DMS 273 treated with DMSO at 0.1 percent for 48 hours (cell line): ENCODE measurements around the gene NPFFR1.
"Not testable (repeated sequence)": the region's sequence is repeated elsewhere in the genome, so short reads cannot be mapped to it uniquely, and the experiment has no call there.

ENCODE experiments used
- DNase-seq: peaks from one replicate; lab custom pipeline; 2025; lab: John Stamatoyannopoulos, UW

The NPFFR1 gene

GRCh38 chr10:70255329-70256299 lies 28.2 kb downstream of the NPFFR1 start:
- no peak for DNase-seq

GRCh38 chr10:70254778-70255328 lies 29.0 kb downstream of the NPFFR1 start:
- DNase-seq, result no peak

GRCh38 chr10:70253878-70254765 lies 29.7 kb downstream of the NPFFR1 start:
- DNase-seq, result no peak

GRCh38 chr10:70250961-70251680 lies 32.7 kb downstream of the NPFFR1 start:
- no peak for DNase-seq

GRCh38 chr10:70247360-70247759 lies 36.4 kb downstream of the NPFFR1 start:
- no peak for DNase-seq

GRCh38 chr10:70241081-70241480 lies 42.7 kb downstream of the NPFFR1 start:
- no peak for DNase-seq

- not testable (repeated sequence) for DNase-seq
Measured at GRCh38 chr10:70239986-70240385, 43.8 kb downstream of the NPFFR1 start.

- DNase-seq, result not testable (repeated sequence)
Measured at GRCh38 chr10:70239077-70239976, 44.5 kb downstream of the NPFFR1 start.

- DNase-seq, result not testable (repeated sequence)
Measured at GRCh38 chr10:70237958-70238536, 45.8 kb downstream of the NPFFR1 start.

GRCh38 chr10:70234668-70235447 lies 48.9 kb downstream of the NPFFR1 start:
- DNase-seq, result no peak

GRCh38 chr10:70233939-70234300 lies 49.9 kb downstream of the NPFFR1 start:
- no peak for DNase-seq

- peak; percentile 87 for DNase-seq
Measured at GRCh38 chr10:70233109-70233938, 50.5 kb downstream of the NPFFR1 start, which contains the start of gene PPA1. Gene PPA1 (minus strand): TSS chr10:70233429. CDS start chr10:70233327, 102 bp downstream.

GRCh38 chr10:70232859-70233108 lies 51.0 kb downstream of the NPFFR1 start:
- no peak for DNase-seq

GRCh38 chr10:70232155-70232858 lies 51.5 kb downstream of the NPFFR1 start:
- DNase-seq, result no peak

- no peak for DNase-seq
Measured at GRCh38 chr10:70228491-70228890, 55.3 kb downstream of the NPFFR1 start.

- no peak for DNase-seq
Measured at GRCh38 chr10:70227548-70228320, 56.1 kb downstream of the NPFFR1 start.

- no peak for DNase-seq
Measured at GRCh38 chr10:70223728-70224127, 60.1 kb downstream of the NPFFR1 start.
